OCI-LY1 (cell line): ENCODE results near the gene ADAMTS6.

ENCODE experiments used
- H2AFZ ChIP-seq: fragments of 200-600 bp; sonication (generic), shearing (Covaris generic); 2 replicates; pipeline ENCODE4 v1.6.0; 2014; ENCODE audit warnings: antibody characterized with exemption, mild to moderate bottlenecking, low read length
- H3F3A ChIP-seq: fragments of 200-600 bp; sonication (generic), shearing (Covaris generic); 2 replicates; pipeline ENCODE4 v1.6.0; 2014; ENCODE audit warnings: mild to moderate bottlenecking, antibody characterized with exemption, low read length, moderate library complexity; ENCODE audit not compliant: insufficient read depth
- H3K27ac ChIP-seq: fragments of 200-600 bp; sonication (generic); 2 replicates; pipeline ENCODE4 v1.5.1; 2014; ENCODE audit warnings: low read length, mixed run types, mild to moderate bottlenecking, low read depth; ENCODE audit not compliant: poor library complexity, severe bottlenecking
- H3K27me3 ChIP-seq: fragments of 200-600 bp; sonication (generic); 2 replicates; pipeline ENCODE4 v1.6.0; 2014; ENCODE audit warnings: antibody characterized with exemption, mild to moderate bottlenecking, low read length, moderate library complexity; ENCODE audit not compliant: insufficient read depth
- H3K36me3 ChIP-seq: fragments of 200-600 bp; sonication (generic); 2 replicates; pipeline ENCODE4 v1.6.1; 2014; ENCODE audit warnings: mild to moderate bottlenecking, antibody characterized with exemption, low read length, moderate library complexity, mixed read lengths; ENCODE audit not compliant: insufficient read depth
- H3K4me1 ChIP-seq: fragments of 200-600 bp; sonication (generic); 2 replicates; pipeline ENCODE4 v1.5.1; 2014; ENCODE audit warnings: mild to moderate bottlenecking, low read length, moderate library complexity; ENCODE audit not compliant: insufficient read depth, severe bottlenecking
- H3K4me2 ChIP-seq: fragments of 200-600 bp; sonication (generic), shearing (Covaris generic); 2 replicates; pipeline ENCODE4 v1.6.1; 2014; ENCODE audit warnings: low read length
- H3K4me3 ChIP-seq: fragments of 200-600 bp; sonication (generic); 2 replicates; pipeline ENCODE4 v1.5.1; 2014; ENCODE audit warnings: low read length, low read depth, mild to moderate bottlenecking, mixed read lengths; ENCODE audit not compliant: poor library complexity, severe bottlenecking
- H3K79me2 ChIP-seq: fragments of 200-600 bp; shearing (Covaris generic); 2 replicates; pipeline ENCODE4 v1.6.1; 2016; ENCODE audit warnings: mixed run types, low read length, mixed read lengths; ENCODE audit not compliant: insufficient read depth
- H3K9ac ChIP-seq: fragments of 200-600 bp; sonication (generic), shearing (Covaris generic); 2 replicates; pipeline ENCODE4 v1.6.1; 2014; ENCODE audit warnings: mild to moderate bottlenecking, low read length, mixed read lengths
- H3K9me2 ChIP-seq: fragments of 200-600 bp; sonication (generic), shearing (Covaris generic); 2 replicates; pipeline ENCODE4 v1.6.1; 2014; ENCODE audit warnings: low read depth, mild to moderate bottlenecking, low read length, mixed read lengths
- H3K9me3 ChIP-seq: fragments of 200-600 bp; shearing (Covaris generic); 2 replicates; pipeline ENCODE4 v1.6.1; 2014; ENCODE audit warnings: low read length, mixed read lengths
- H4K20me1 ChIP-seq: fragments of 200-600 bp; sonication (generic), shearing (Covaris generic); 2 replicates; pipeline ENCODE4 v1.6.0; 2016; ENCODE audit warnings: mild to moderate bottlenecking, low read length; ENCODE audit not compliant: insufficient read depth
- EZH2 ChIP-seq: fragments of 200-600 bp; sonication (generic), shearing (Covaris generic); IDR thresholded peaks from 2 replicates; pipeline ENCODE4 v1.8.0; 2017; ENCODE audit warnings: borderline replicate concordance, mixed run types, mild to moderate bottlenecking, antibody characterized with exemption, low read length, moderate library complexity, mixed read lengths
- TF ChIP-seq, protein P1 (sequence below): fragments of 200-600 bp; sonication (generic), shearing (Covaris generic); IDR thresholded peaks from 2 replicates; pipeline ENCODE4 v1.5.1; 2017; ENCODE audit warnings: mild to moderate bottlenecking, antibody characterized with exemption, low read length, moderate library complexity, mixed read lengths

Gene ADAMTS6

DNA sequence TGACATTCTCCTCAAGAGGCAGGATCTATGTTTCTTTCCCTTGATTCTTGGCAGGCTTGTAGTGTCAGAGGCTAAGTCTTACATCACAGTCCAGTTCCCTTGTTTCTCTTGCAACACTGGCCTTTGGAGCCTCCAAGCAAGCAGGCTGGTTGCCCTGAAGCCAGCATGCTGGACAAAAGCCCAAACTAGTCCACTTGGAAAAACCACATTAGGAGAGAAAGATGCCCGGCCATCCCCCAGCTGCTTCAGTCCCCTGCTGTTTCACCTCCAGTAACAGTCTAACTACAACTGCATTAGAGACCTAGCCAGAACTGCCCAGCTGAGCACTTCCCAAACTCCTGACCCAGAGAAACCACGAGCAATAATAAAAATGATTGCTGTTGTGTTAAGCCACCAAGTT, 87.6 kb downstream of the ADAMTS6 start:
- Histone ChIP-seq H3K4me1 (peaks cover 6% of the 10 kb centered on the region), H3K27ac (no peak overlapping the region), H3F3A (no peaks in the 10 kb centered on the region), H3K4me2 (no peak overlapping the region), H3K27me3 (no peaks in the 10 kb centered on the region), H3K79me2 (no peaks in the 10 kb centered on the region), H4K20me1 (no peaks in the 10 kb centered on the region), H2AFZ (no peak overlapping the region), H3K4me3 (no peak overlapping the region), H3K36me3 (no peaks in the 10 kb centered on the region), H3K9ac (no peak overlapping the region), H3K9me3 (no peaks in the 10 kb centered on the region), H3K9me2 (no peaks in the 10 kb centered on the region)
- TF ChIP-seq EZH2, result no peak
- TF ChIP-seq, protein P1, sequence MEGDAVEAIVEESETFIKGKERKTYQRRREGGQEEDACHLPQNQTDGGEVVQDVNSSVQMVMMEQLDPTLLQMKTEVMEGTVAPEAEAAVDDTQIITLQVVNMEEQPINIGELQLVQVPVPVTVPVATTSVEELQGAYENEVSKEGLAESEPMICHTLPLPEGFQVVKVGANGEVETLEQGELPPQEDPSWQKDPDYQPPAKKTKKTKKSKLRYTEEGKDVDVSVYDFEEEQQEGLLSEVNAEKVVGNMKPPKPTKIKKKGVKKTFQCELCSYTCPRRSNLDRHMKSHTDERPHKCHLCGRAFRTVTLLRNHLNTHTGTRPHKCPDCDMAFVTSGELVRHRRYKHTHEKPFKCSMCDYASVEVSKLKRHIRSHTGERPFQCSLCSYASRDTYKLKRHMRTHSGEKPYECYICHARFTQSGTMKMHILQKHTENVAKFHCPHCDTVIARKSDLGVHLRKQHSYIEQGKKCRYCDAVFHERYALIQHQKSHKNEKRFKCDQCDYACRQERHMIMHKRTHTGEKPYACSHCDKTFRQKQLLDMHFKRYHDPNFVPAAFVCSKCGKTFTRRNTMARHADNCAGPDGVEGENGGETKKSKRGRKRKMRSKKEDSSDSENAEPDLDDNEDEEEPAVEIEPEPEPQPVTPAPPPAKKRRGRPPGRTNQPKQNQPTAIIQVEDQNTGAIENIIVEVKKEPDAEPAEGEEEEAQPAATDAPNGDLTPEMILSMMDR, result no peak

DNA sequence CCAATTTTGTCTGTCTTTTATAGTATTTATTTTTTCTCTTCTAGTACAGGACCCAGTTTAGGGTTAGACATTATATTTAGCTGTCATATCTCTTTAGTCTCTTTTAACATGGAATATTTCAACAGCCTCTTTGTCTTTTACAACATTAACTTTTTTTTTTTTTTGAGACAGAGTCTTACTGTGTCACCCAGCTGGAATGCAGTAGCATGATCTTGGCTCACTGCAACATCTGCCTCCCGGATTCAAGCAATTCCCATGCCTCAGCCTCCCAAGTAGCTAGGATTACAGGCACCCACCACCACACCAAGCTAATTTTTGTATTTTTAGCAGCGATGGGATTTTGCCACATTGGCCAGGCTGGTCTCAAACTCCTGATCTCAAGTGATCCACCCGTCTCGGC, 90.1 kb downstream of the ADAMTS6 start:
- no peak for TF ChIP-seq EZH2
- H3F3A ChIP-seq, result no peaks in the 10 kb centered on the region
- no peaks in the 10 kb centered on the region for H4K20me1 ChIP-seq
- H3K27ac ChIP-seq, result no peak overlapping the region
- no peaks in the 10 kb centered on the region for H3K27me3 ChIP-seq
- no peaks in the 10 kb centered on the region for H3K9me3 ChIP-seq
- no peak overlapping the region for H2AFZ ChIP-seq
- H3K79me2 ChIP-seq, result no peaks in the 10 kb centered on the region
- H3K4me3 ChIP-seq, result no peak overlapping the region
- H3K36me3 ChIP-seq, result no peaks in the 10 kb centered on the region
- no peak overlapping the region for H3K4me2 ChIP-seq
- H3K9ac ChIP-seq, result no peak overlapping the region
- peaks cover 6% of the 10 kb centered on the region for H3K4me1 ChIP-seq
- H3K9me2 ChIP-seq, result no peaks in the 10 kb centered on the region

DNA sequence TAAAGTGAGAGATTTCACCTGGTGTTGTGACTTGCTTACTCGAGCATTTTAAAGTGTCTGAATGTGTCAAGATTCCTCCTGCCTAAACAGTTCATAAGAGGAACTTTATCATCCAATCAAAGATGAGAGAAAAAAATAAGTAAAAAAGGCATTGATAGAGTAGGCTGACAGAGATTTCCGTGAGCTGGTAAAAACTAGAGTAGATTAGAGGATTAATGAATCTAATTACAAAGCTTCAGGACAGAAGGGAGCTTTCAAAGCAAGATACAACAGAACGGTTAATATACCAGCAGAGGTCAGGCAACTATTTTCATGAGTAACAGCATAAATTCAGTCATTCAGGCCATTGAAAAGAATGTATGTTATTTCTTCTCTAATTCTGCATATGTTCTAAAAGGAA, 91.5 kb downstream of the ADAMTS6 start:
- H3K27ac ChIP-seq, result no peak overlapping the region
- no peak overlapping the region for H3K4me2 ChIP-seq
- no peaks in the 10 kb centered on the region for H4K20me1 ChIP-seq
- no peak overlapping the region for H3K4me3 ChIP-seq
- no peak overlapping the region for H3K9ac ChIP-seq
- no peaks in the 10 kb centered on the region for H3K9me3 ChIP-seq
- H3K4me1 ChIP-seq, result peaks cover 6% of the 10 kb centered on the region
- H2AFZ ChIP-seq, result no peak overlapping the region
- no peaks in the 10 kb centered on the region for H3K9me2 ChIP-seq
- no peak for TF ChIP-seq EZH2
- TF ChIP-seq, protein P1, result no peak
- H3F3A ChIP-seq, result no peaks in the 10 kb centered on the region
- no peaks in the 10 kb centered on the region for H3K79me2 ChIP-seq
- H3K36me3 ChIP-seq, result no peaks in the 10 kb centered on the region
- no peaks in the 10 kb centered on the region for H3K27me3 ChIP-seq

DNA sequence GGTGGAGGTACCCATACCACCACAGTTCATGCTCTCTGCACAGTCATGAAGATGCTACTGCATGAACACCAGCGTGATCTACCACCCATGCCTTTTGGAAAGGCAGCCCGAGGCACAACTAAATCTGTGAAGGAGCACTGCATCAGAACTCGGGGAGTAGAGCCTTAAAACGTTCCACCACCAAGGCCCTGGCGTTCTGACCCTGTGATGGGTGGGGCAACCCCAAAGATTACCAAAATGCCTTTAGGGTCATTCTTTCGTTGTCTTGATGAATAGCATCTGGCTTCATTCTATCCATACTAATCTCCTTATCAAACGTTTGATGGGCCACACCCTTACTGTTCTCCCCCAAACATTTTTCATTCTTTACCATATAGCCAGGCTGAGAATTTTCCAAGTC, 97.9 kb downstream of the ADAMTS6 start:
- H3K27ac ChIP-seq, result no peak overlapping the region
- no peak for TF ChIP-seq EZH2
- TF ChIP-seq, protein P1, result no peak
- H3K27me3 ChIP-seq, result no peaks in the 10 kb centered on the region
- no peaks in the 10 kb centered on the region for H3K9me3 ChIP-seq
- H3K4me3 ChIP-seq, result no peak overlapping the region
- H3K4me1 ChIP-seq, result peaks cover 4% of the 10 kb centered on the region
- H3K4me2 ChIP-seq, result no peak overlapping the region
- H3F3A ChIP-seq, result no peaks in the 10 kb centered on the region
- H3K9ac ChIP-seq, result no peak overlapping the region
- no peaks in the 10 kb centered on the region for H3K9me2 ChIP-seq
- no peaks in the 10 kb centered on the region for H3K79me2 ChIP-seq
- no peak overlapping the region for H2AFZ ChIP-seq
- no peaks in the 10 kb centered on the region for H3K36me3 ChIP-seq
- H4K20me1 ChIP-seq, result no peaks in the 10 kb centered on the region
